ENCODE data around the gene PCDH7. TPM values are rescaled to one million over a fixed set of nuclear protein-coding genes. Genes with fewer than 3 reads are reported as not detected.
A peak's percentile ranks its signal among the peaks of the same experiment; 100 is the strongest.

Gene PCDH7
- total RNA-seq, 1 experiment from 2014 or later = 28.6 TPM

- no peak overlapping the region for H2AFZ ChIP-seq
These were observed 47.1 kb downstream of the PCDH7 start for GRCh38 chr4:30767147-30767845.

GRCh38 chr4:30768277-30768676, 48.1 kb downstream of the PCDH7 start:
- H3K27me3 ChIP-seq (ENCODE audit: insufficient read depth, low read depth) = no peaks in the 10 kb centered on the region
- peaks cover 42% of the 10 kb centered on the region for H3K4me1 ChIP-seq (replicated peaks; ENCODE audit: insufficient read depth)
- ChIA-PET POLR2A (ENCODE audit: unreplicated experiment) (no interaction called here), CTCF (no interaction called here)
- H3K79me2 ChIP-seq (ENCODE audit: low read depth) = peaks cover 3% of the 10 kb centered on the region; the same call in 1 of the 2 replicates
- H4K20me1 ChIP-seq (ENCODE audit: insufficient read depth) = no peaks in the 10 kb centered on the region
- H2AFZ ChIP-seq = no peak overlapping the region
- TF ChIP-seq CTCF (conservative IDR thresholded peaks at IDR 0.05) (no peak), EZH2 (IDR thresholded peaks at IDR 0.05; ENCODE audit: low read depth) (no peak)
- no peak overlapping the region for H3K27ac ChIP-seq
- H3K4me3 ChIP-seq = no peak overlapping the region
- BruUV-seq (replicated peaks) = no TSS peak
- no peaks in the 10 kb centered on the region; the same call in 1 of the 2 replicates for H3K9me3 ChIP-seq (ENCODE audit: insufficient read depth, low read depth)
- DNase-seq = no peak
- peaks cover 25% of the 10 kb centered on the region for H3F3A ChIP-seq (ENCODE audit: insufficient read depth, low read depth)
- H3K36me3 ChIP-seq (ENCODE audit: low read depth) = 0 out of 2 replicates have a peak, but pooled peaks cover 5% of the 10 kb centered on the region
- intact Hi-C loops (cut with micrococcal nuclease; ENCODE audit: unreplicated experiment) = no loop called here
- no peak overlapping the region for H3K4me2 ChIP-seq
- no peaks in the 10 kb centered on the region for H3K9me2 ChIP-seq (ENCODE audit: insufficient read depth)

More at GRCh38 chr4:30767147-30767845, 47.1 kb downstream of the PCDH7 start:
- BruUV-seq (replicated peaks) = no TSS peak
- H3K79me2 ChIP-seq (ENCODE audit: low read depth) = peaks cover 3% of the 10 kb centered on the region; the same call in 1 of the 2 replicates
- CTCF ChIA-PET = no interaction called here
- TF ChIP-seq CTCF (conservative IDR thresholded peaks at IDR 0.05) (no peak), EZH2 (IDR thresholded peaks at IDR 0.05; ENCODE audit: low read depth) (no peak)
- no peaks in the 10 kb centered on the region for H4K20me1 ChIP-seq (ENCODE audit: insufficient read depth)
- POLR2A ChIA-PET (ENCODE audit: unreplicated experiment) = no interaction called here
- H3K4me2 ChIP-seq = no peak overlapping the region
- H3F3A ChIP-seq (ENCODE audit: insufficient read depth, low read depth) = peaks cover 25% of the 10 kb centered on the region
- no peak overlapping the region for H3K27ac ChIP-seq
- H3K9me2 ChIP-seq (ENCODE audit: insufficient read depth) = no peaks in the 10 kb centered on the region
- no peaks in the 10 kb centered on the region; the same call in 1 of the 2 replicates for H3K9me3 ChIP-seq (ENCODE audit: insufficient read depth, low read depth)
- H3K27me3 ChIP-seq (ENCODE audit: insufficient read depth, low read depth) = no peaks in the 10 kb centered on the region
- no peak for DNase-seq
- peaks cover 50% of the 10 kb centered on the region for H3K4me1 ChIP-seq (replicated peaks; ENCODE audit: insufficient read depth)
- no peak overlapping the region for H3K4me3 ChIP-seq
- H3K36me3 ChIP-seq (ENCODE audit: low read depth) = 0 out of 2 replicates have a peak, but pooled peaks cover 5% of the 10 kb centered on the region
- intact Hi-C loops (cut with micrococcal nuclease; ENCODE audit: unreplicated experiment) = no loop called here

- 0 out of 2 replicates have a peak, but pooled peaks cover 5% of the 10 kb centered on the region for H3K36me3 ChIP-seq (ENCODE audit: low read depth)
- ChIA-PET CTCF (no interaction called here), POLR2A (ENCODE audit: unreplicated experiment) (interaction anchor here (0.6 to 1.8 kb wide), 2 partner anchors 12 to 1167 kb away, joined by 5 to 9 read pairs; no protein-coding TSS in a partner anchor)
- H3K79me2 ChIP-seq (ENCODE audit: low read depth) = peaks cover 3% of the 10 kb centered on the region; the same call in 1 of the 2 replicates
- no TSS peak for BruUV-seq (replicated peaks)
- H3K27ac ChIP-seq = peak overlapping the region; percentile 86
- H4K20me1 ChIP-seq (ENCODE audit: insufficient read depth) = no peaks in the 10 kb centered on the region
- intact Hi-C loops (cut with micrococcal nuclease; ENCODE audit: unreplicated experiment) = no loop called here
- no peaks in the 10 kb centered on the region for H3K9me2 ChIP-seq (ENCODE audit: insufficient read depth)
- peaks cover 36% of the 10 kb centered on the region for H3K4me1 ChIP-seq (replicated peaks; ENCODE audit: insufficient read depth)
- no peaks in the 10 kb centered on the region for H3K27me3 ChIP-seq (ENCODE audit: insufficient read depth, low read depth)
- H3K9me3 ChIP-seq (ENCODE audit: insufficient read depth, low read depth) = no peaks in the 10 kb centered on the region; the same call in 1 of the 2 replicates
- peaks cover 25% of the 10 kb centered on the region for H3F3A ChIP-seq (ENCODE audit: insufficient read depth, low read depth)
- H3K4me2 ChIP-seq = peak overlapping the region; percentile 64
- TF ChIP-seq EZH2 (IDR thresholded peaks at IDR 0.05; ENCODE audit: low read depth) = no peak
- TF ChIP-seq CTCF (conservative IDR thresholded peaks at IDR 0.05) = no peak
- no peak for DNase-seq
- H3K4me3 ChIP-seq = peak overlapping the region; percentile 34; the same call in 1 of the 2 replicates
- H2AFZ ChIP-seq = no peak overlapping the region
These were observed 48.9 kb downstream of the PCDH7 start for GRCh38 chr4:30769093-30769492.
